Measurements from ENCODE around the gene DDX31. TPM values are rescaled to one million over a fixed set of nuclear protein-coding genes. Genes with fewer than 3 reads are reported as not detected.

Gene DDX31
- total RNA-seq, 2 donors from 2014 or later, result 8.6 to 15.6 TPM

DNA sequence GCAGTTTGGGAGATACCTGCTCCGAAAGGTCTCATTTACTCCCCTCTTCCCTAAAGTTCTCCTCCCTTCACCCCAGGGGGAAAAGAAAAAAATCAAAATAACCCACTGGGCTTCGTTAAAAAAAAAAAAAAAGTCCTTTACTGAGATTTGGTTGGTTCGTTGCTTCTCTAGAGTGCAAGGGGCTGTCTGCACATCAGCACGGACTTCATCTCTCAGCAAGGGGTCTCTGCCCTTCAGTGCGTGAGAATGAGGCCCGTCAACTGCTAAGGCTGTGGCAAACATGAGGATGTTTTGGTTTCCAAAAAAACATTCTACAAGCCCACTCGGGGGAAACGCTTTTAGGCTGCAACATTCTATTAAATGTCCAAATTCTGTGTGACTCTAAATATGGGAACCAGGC is 77.3 kb downstream of the DDX31 start:
- H3K9me3 ChIP-seq, result no peaks in the 10 kb centered on the region
- DNase-seq (no peak), ATAC-seq (no peak)
- TF ChIP-seq, protein P1, sequence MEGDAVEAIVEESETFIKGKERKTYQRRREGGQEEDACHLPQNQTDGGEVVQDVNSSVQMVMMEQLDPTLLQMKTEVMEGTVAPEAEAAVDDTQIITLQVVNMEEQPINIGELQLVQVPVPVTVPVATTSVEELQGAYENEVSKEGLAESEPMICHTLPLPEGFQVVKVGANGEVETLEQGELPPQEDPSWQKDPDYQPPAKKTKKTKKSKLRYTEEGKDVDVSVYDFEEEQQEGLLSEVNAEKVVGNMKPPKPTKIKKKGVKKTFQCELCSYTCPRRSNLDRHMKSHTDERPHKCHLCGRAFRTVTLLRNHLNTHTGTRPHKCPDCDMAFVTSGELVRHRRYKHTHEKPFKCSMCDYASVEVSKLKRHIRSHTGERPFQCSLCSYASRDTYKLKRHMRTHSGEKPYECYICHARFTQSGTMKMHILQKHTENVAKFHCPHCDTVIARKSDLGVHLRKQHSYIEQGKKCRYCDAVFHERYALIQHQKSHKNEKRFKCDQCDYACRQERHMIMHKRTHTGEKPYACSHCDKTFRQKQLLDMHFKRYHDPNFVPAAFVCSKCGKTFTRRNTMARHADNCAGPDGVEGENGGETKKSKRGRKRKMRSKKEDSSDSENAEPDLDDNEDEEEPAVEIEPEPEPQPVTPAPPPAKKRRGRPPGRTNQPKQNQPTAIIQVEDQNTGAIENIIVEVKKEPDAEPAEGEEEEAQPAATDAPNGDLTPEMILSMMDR (IDR thresholded peaks at IDR 0.05), result no peak
- H3K4me1 ChIP-seq, result peaks cover 7% of the 10 kb centered on the region
- H3K36me3 ChIP-seq (replicated peaks in 1 of 2; ENCODE audit: insufficient read depth in 1 of 2, low read depth in 2 of 2), result peaks cover 3 to 13% of the 10 kb centered on the region in 2 donors
- peaks cover 0 to 33% of the 10 kb centered on the region in 2 donors for H3K27me3 ChIP-seq
- WGBS, 2 donors, result 76 to 85% methylated on average over 8 of the region's 8 CpGs
- intact Hi-C loops (cut with DNase I), result no loop called here
- H3K4me3 ChIP-seq, result no peak overlapping the region
- H3K27ac ChIP-seq, result no peak overlapping the region

DNA sequence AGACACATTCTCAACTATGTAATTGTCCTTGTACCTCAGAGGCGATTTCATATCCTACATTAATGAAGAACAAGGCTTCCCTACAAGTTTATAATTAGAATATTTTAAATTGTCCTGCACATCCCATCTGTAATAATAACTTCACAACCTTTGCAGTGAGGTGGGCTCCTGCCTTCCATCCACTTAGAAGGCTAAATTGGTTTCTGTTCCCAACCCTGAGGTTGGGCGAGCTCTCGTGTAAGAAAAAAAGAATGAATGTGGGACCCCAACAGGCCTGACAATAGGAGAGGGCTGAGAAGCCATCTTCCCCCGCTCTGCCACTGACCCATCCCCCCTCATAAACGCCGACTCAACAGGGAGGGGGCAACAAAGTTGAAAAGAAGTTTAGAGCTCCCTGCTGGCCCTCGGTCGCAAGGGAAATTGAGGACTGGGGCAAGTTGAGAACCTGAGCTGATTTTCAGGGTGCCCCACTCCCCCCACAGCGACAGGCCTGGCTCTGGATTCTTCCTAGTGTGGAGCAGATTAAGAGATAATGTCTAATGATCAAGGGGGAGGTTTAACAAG is 78.0 kb downstream of the DDX31 start:
- H3K36me3 ChIP-seq (replicated peaks in 1 of 2; ENCODE audit: insufficient read depth in 1 of 2, low read depth in 2 of 2), result peaks cover 3 to 13% of the 10 kb centered on the region in 2 donors
- no peaks in the 10 kb centered on the region for H3K9me3 ChIP-seq
- H3K4me1 ChIP-seq, result peaks cover 7% of the 10 kb centered on the region
- H3K27me3 ChIP-seq, result peaks cover 0 to 38% of the 10 kb centered on the region in 2 donors
- 60 to 71% methylated on average over 9 of the region's 9 CpGs for WGBS, 2 donors
- H3K4me3 ChIP-seq, result no peak overlapping the region
- intact Hi-C loops (cut with DNase I), result no loop called here
- no peak overlapping the region for H3K27ac ChIP-seq
- no peak for ATAC-seq
- no peak for DNase-seq
- TF ChIP-seq, protein P1 (IDR thresholded peaks at IDR 0.05), result no peak

DNA sequence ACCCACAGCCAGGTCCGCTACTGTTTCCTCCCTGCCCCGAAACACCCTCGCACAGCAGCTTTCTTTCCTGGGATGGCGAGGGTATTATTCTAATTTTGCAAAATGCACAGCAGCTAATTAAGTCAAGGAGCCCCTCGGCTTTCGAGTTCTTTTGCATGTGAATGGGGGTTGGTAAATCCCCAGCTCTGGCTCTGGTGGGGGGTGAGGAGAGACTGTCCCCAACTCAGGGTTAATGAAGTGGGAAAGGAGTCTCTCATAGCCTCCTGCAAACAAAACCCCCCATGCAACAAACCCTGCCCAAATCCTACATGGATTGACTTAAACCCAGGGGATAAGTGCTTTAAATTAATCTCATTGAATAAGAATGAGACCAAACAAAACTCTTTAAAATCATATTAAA is 78.5 kb downstream of the DDX31 start:
- WGBS, 2 donors, result 20 to 21% methylated on average over 1 to 6 of the region's 6 CpGs

DNA sequence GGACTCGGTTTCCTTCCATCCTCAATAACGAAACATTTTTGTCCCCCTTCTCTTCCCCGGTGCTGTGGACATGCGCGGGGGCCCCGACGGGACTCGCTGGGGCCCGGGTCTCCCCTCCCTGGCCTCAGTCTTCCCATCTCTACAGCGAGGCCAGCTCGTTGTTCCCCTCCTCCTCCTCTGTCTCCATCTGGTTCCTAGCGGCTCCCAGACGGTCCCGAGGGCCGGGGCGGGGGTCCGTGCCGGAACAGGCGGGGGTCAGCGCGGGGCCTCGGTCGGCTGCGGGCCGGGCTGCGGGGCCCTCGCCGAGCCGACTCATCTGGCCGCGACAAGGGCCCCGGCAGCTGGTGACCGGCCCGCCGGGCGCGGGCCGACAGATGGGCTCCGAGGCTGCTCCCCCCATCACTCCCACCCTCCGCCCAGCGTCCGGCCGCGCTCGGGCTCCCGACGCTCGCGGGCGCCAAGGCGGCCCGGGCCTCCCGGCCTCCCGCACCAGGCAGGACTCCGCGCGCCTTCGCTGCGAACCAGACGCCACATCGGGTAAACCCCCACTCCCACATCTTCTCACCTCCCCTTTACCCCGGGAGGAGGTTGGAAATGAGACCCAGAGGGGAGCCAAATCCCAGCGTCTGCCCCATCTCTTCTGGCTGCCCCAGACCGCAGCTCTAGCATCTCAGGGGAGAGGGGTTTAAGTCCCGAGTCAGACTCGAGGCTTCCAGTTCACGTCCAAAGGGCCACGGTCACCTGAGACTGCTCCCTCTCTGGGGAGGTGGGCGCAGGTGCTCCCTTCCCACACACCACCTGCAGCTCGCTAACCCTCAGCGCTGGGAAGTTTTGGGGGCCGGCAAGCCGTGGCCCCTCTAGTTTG is 79.2 kb downstream of the DDX31 start:
- intact Hi-C loops (cut with DNase I), result no loop called here
- Histone ChIP-seq H3K27me3 (peaks cover 0 to 48% of the 10 kb centered on the region in 2 donors), H3K27ac (no peak overlapping the region), H3K4me1 (peaks cover 7% of the 10 kb centered on the region), H3K4me3 (no peak overlapping the region), H3K9me3 (no peaks in the 10 kb centered on the region), H3K36me3 (replicated peaks in 1 of 2; ENCODE audit: insufficient read depth in 1 of 2, low read depth in 2 of 2) (peaks cover 3 to 9% of the 10 kb centered on the region in 2 donors)
- WGBS, 2 donors, result 2 to 6% methylated on average over 31 to 60 of the region's 73 CpGs
- TF ChIP-seq, protein P1 (IDR thresholded peaks at IDR 0.05), result no peak
- no peak for TF ChIP-seq POLR2A (IDR thresholded peaks at IDR 0.05)
- ATAC-seq (no peak), DNase-seq (no peak)

More for the DNA sequence above, 78.5 kb downstream of the DDX31 start:
- Histone ChIP-seq H3K27ac (no peak overlapping the region), H3K9me3 (no peaks in the 10 kb centered on the region), H3K4me3 (no peak overlapping the region), H3K36me3 (replicated peaks in 1 of 2; ENCODE audit: insufficient read depth in 1 of 2, low read depth in 2 of 2) (peaks cover 3 to 13% of the 10 kb centered on the region in 2 donors), H3K27me3 (peaks cover 0 to 42% of the 10 kb centered on the region in 2 donors), H3K4me1 (peaks cover 7% of the 10 kb centered on the region)
- TF ChIP-seq, protein P1 (IDR thresholded peaks at IDR 0.05), result no peak
- no peak for TF ChIP-seq POLR2A (IDR thresholded peaks at IDR 0.05)
- no peak for DNase-seq
- ATAC-seq, result no peak
- intact Hi-C loops (cut with DNase I), result no loop called here

Data from body of pancreas (tissue), 4 donors.